Thyroid gland (tissue), 4 donors: ENCODE measurements around the gene YPEL5. TPM values are rescaled to one million over a fixed set of nuclear protein-coding genes. Genes with fewer than 3 reads are reported as not detected.

Experiments
- DNase-seq, 2 donors: peaks; one replicate each; pipeline ENCODE4 v3.0.0-alpha.2; 2019
- H3K27ac ChIP-seq, 3 donors: fragments of 200-600 bp; sonication (generic); 1 replicate in 2 of 3; 2 replicates in 1 of 3; pipeline ENCODE4 v1.5.1; 2016 to 2019; ENCODE audit warnings: mild to moderate bottlenecking in 1 of 3, moderate library complexity in 1 of 3
- H3K27me3 ChIP-seq: fragments of 200-600 bp; sonication (generic); one replicate; pipeline ENCODE4 v1.5.1; 2019
- H3K36me3 ChIP-seq, 2 donors: fragments of 200-600 bp; sonication (generic); one replicate each; pipeline ENCODE4 v1.5.1; 2016 to 2019
- H3K4me1 ChIP-seq, 2 donors: fragments of 200-600 bp; sonication (generic); one replicate each; pipeline ENCODE4 v1.5.1; 2017 to 2019
- H3K4me3 ChIP-seq, 3 donors: fragments of 200-600 bp; sonication (generic); replicated peaks in 1 of 3; 1 replicate in 2 of 3; 2 replicates in 1 of 3; pipeline ENCODE4 v1.5.1; 2016; ENCODE audit warnings: mild to moderate bottlenecking in 1 of 3
- H3K9me3 ChIP-seq: fragments of 200-600 bp; sonication (generic); one replicate; pipeline ENCODE4 v1.5.1; 2017
- CTCF ChIP-seq, 6 experiments: fragments of 200-600 bp in 3 of 6; fragments of 450-650 bp in 3 of 6; sonication (generic) in 3 of 6; IDR thresholded peaks; one replicate each; pipeline ENCODE4 v1.5.1; 2016 to 2019; ENCODE audit warnings: antibody characterized with exemption in 6 of 6, mild to moderate bottlenecking in 2 of 6, inconsistent platforms in 1 of 6, moderate library complexity in 1 of 6
- POLR2A ChIP-seq, 2 donors: fragments of 450-650 bp; IDR thresholded peaks; one replicate each; pipeline ENCODE4 v1.6.1; 2017; ENCODE audit warnings: antibody characterized with exemption in 2 of 2, mild to moderate bottlenecking in 2 of 2, moderate library complexity in 1 of 2
- WGBS, 2 donors: methylation state at CpG; one replicate each; pipeline ENCODE4 v1.1.5; 2017; 5-methylcytosine and 5-hydroxymethylcytosine counted together
- intact Hi-C: fragments of 100-400 bp; cut with DNase I; formaldehyde crosslinking; loops from one replicate; pipeline ENCODE4 v1.15.1; 2023
- total RNA-seq, 4 donors: library from RNA; depleted of rRNA; stranded (reverse); fragments of >200 nt; gene quantifications; one replicate each; pipeline ENCODE4 v1.2.3, GENCODE V29; 2016

Gene YPEL5
- total RNA-seq, 4 donors from 2014 or later = 74.7 to 129 (median 103) TPM

- Histone ChIP-seq H3K27ac (no peak overlapping the region), H3K4me1 (peaks cover 0 to 4% of the 10 kb centered on the region in 2 donors), H3K36me3 (peaks cover 24% of the 10 kb centered on the region in 2 donors), H3K27me3 (no peaks in the 10 kb centered on the region), H3K9me3 (no peaks in the 10 kb centered on the region), H3K4me3 (no peak overlapping the region)
- no peak for DNase-seq
- intact Hi-C loops = loop anchor here (5.0 kb wide), 1 partner anchor 548 kb away; no protein-coding TSS in a partner anchor
- TF ChIP-seq POLR2A (IDR thresholded peaks at IDR 0.05) = no peak
- TF ChIP-seq CTCF (IDR thresholded peaks at IDR 0.05) = no peak
- WGBS, 2 donors = 91 to 93% methylated on average over 2 of the region's 2 CpGs
Observed at GRCh38 chr2:30159766-30160165, 13.0 kb downstream of the YPEL5 start.

GRCh38 chr2:30161929-30162706, 15.3 kb downstream of the YPEL5 start:
- no peaks in the 10 kb centered on the region for H3K9me3 ChIP-seq
- intact Hi-C loops = loop anchor here (5.0 kb wide), 1 partner anchor 545 kb away; no protein-coding TSS in a partner anchor
- DNase-seq = no peak
- peaks cover 24% of the 10 kb centered on the region in 2 donors for H3K36me3 ChIP-seq
- peaks cover 3 to 4% of the 10 kb centered on the region in 2 donors for H3K4me1 ChIP-seq
- no peak overlapping the region for H3K4me3 ChIP-seq
- no peak overlapping the region for H3K27ac ChIP-seq
- 83 to 85% methylated on average over 7 of the region's 7 CpGs for WGBS, 2 donors
- no peak for TF ChIP-seq CTCF (IDR thresholded peaks at IDR 0.05)
- TF ChIP-seq POLR2A (IDR thresholded peaks at IDR 0.05) = no peak
- H3K27me3 ChIP-seq = no peaks in the 10 kb centered on the region

GRCh38 chr2:30162806-30163205, 16.0 kb downstream of the YPEL5 start:
- 91 to 94% methylated on average over 2 of the region's 2 CpGs for WGBS, 2 donors
- Histone ChIP-seq H3K4me3 (no peak overlapping the region), H3K4me1 (peaks cover 3 to 4% of the 10 kb centered on the region in 2 donors), H3K27me3 (no peaks in the 10 kb centered on the region), H3K36me3 (peaks cover 19% of the 10 kb centered on the region in 2 donors), H3K9me3 (no peaks in the 10 kb centered on the region), H3K27ac (no peak overlapping the region)
- TF ChIP-seq CTCF (IDR thresholded peaks at IDR 0.05) (no peak), POLR2A (IDR thresholded peaks at IDR 0.05) (no peak)
- no peak for DNase-seq
- intact Hi-C loops = loop anchor here (5.0 kb wide), 1 partner anchor 544 kb away; no protein-coding TSS in a partner anchor

- DNase-seq = no peak
- Histone ChIP-seq H3K9me3 (no peaks in the 10 kb centered on the region), H3K27ac (no peak overlapping the region), H3K4me3 (no peak overlapping the region), H3K4me1 (peaks cover 3 to 4% of the 10 kb centered on the region in 2 donors), H3K27me3 (no peaks in the 10 kb centered on the region), H3K36me3 (peaks cover 5 to 7% of the 10 kb centered on the region in 2 donors)
- intact Hi-C loops = loop anchor here (5.0 kb wide), 1 partner anchor 543 kb away; no protein-coding TSS in a partner anchor
- TF ChIP-seq CTCF (IDR thresholded peaks at IDR 0.05) (no peak), POLR2A (IDR thresholded peaks at IDR 0.05) (no peak)
- 33 to 35% methylated on average over 7 of the region's 7 CpGs for WGBS, 2 donors
Observed at GRCh38 chr2:30164131-30164925, 17.5 kb downstream of the YPEL5 start.
